Body of pancreas (tissue), 4 donors: ENCODE results near the gene FOXR1.

Source experiments
- POLR2A ChIP-seq, 3 donors: fragments of 450-650 bp; IDR thresholded peaks; one replicate each; pipeline ENCODE4 v1.6.1; 2016; ENCODE audit warnings: antibody characterized with exemption in 3 of 3, mild to moderate bottlenecking in 2 of 3
- TF ChIP-seq, protein P1 (sequence below), 7 experiments: fragments of 450-650 bp in 4 of 7; fragments of 200-600 bp in 3 of 7; sonication (generic) in 3 of 7; IDR thresholded peaks; one replicate each; pipeline ENCODE4 v1.5.1; 2016 to 2019; ENCODE audit warnings: antibody characterized with exemption in 7 of 7

DNA sequence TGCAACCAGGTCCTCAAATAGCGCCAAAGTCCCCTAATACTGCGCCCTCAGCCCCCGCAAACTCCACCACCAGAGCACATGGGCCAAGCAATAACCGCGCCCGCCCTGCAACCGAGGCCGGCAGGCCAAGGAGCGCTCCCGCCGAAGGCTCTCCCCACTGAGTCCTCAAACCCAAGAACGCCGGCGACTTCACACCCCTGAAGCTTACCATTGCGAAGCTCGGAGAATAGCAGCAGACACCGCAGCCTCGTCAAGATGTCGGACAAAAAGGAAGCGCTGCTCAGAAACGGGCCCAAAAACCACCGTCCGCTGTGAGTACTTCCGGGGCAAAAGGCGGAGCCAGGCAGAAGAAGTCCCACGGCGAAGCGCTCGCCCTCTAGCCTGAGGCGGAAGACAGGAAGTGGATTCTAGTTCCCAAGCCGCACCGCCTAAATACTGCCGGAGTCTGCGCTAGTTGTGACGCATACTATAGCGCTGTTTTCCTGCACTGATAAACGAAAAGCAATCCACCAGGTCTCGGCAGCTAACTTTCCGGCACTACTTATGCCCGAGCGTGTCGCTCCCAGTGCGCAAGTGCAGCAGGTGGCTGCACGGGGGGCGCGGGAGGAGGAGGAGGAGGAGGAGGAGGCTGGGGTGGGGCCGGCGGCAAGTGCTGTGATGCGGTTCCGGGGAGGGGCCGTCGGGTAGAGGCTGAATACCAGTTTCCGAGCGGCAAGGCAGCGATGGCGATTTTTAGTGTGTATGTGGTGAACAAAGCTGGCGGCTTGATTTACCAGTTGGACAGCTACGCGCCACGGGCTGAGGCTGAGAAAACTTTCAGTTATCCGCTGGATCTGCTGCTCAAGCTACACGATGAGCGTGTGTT, 46.7 kb downstream of the FOXR1 start, which contains the start of the genes RPS25 and TRAPPC4:
- TF ChIP-seq, protein P1, sequence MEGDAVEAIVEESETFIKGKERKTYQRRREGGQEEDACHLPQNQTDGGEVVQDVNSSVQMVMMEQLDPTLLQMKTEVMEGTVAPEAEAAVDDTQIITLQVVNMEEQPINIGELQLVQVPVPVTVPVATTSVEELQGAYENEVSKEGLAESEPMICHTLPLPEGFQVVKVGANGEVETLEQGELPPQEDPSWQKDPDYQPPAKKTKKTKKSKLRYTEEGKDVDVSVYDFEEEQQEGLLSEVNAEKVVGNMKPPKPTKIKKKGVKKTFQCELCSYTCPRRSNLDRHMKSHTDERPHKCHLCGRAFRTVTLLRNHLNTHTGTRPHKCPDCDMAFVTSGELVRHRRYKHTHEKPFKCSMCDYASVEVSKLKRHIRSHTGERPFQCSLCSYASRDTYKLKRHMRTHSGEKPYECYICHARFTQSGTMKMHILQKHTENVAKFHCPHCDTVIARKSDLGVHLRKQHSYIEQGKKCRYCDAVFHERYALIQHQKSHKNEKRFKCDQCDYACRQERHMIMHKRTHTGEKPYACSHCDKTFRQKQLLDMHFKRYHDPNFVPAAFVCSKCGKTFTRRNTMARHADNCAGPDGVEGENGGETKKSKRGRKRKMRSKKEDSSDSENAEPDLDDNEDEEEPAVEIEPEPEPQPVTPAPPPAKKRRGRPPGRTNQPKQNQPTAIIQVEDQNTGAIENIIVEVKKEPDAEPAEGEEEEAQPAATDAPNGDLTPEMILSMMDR (IDR thresholded peaks at IDR 0.05) = no peak
- TF ChIP-seq POLR2A (IDR thresholded peaks at IDR 0.05) = peak; percentile 33 to 83 (median 80)
